B cell (primary cell): ENCODE results near the gene POLRMT. TPM values are rescaled to one million over a fixed set of nuclear protein-coding genes. Genes with fewer than 3 reads are reported as not detected.
"Not testable (repeated sequence)": the region's sequence is repeated elsewhere in the genome, so short reads cannot be mapped to it uniquely, and the experiment has no call there.

ENCODE experiments used
- ATAC-seq: fragments of 200-7000 bp; cut with Tn5 transposase; one replicate; pipeline ENCODE4 v1.10.0; 2021; ENCODE audit warnings: low read depth, mild to moderate bottlenecking, moderate number of reproducible peaks, moderate library complexity
- CTCF ChIA-PET: fragments of 350-600 bp; sonication (Branson Sonifier 250); formaldehyde crosslinking; loops from one replicate; lab custom pipeline; 2021; ENCODE audit warnings: antibody characterized with exemption, inconsistent platforms; lab: Charles Lee
- POLR2A ChIA-PET: fragments of 350-600 bp; sonication (Branson Sonifier 250); formaldehyde crosslinking; loops from one replicate; lab custom pipeline; 2021; ENCODE audit warnings: antibody characterized with exemption; lab: Charles Lee
- DNase-seq: peaks from one replicate; pipeline ENCODE4 v3.0.0; 2013
- H2AFZ ChIP-seq: 2 replicates; pipeline ENCODE4 v1.6.1; 2012; ENCODE audit warnings: mild to moderate bottlenecking, low read depth, low read length; ENCODE audit not compliant: insufficient read depth, poor library complexity, severe bottlenecking
- H3K27ac ChIP-seq, 2 donors: 1 replicate in 1 of 2; 2 replicates in 1 of 2; pipeline ENCODE4 v1.5.1; 2012 to 2013; ENCODE audit warnings: low read length in 2 of 2, mild to moderate bottlenecking in 2 of 2, moderate library complexity in 1 of 2
- H3K27me3 ChIP-seq, 4 experiments: fragments of 200-600 bp in 1 of 4; sonication (generic) in 1 of 4; replicated peaks in 1 of 4; 1 replicate in 2 of 4; 2 replicates in 2 of 4; pipeline versions ENCODE4 v1.6.1 to v1.7.0; 2013 to 2016; ENCODE audit warnings: low read length in 3 of 4, mild to moderate bottlenecking in 2 of 4, mixed read lengths in 1 of 4, moderate library complexity in 1 of 4; ENCODE audit not compliant: insufficient read depth in 4 of 4, control insufficient read depth in 3 of 4; ENCODE audit errors: control extremely low read depth in 1 of 4
- H3K36me3 ChIP-seq, 2 experiments: replicated peaks in 1 of 2; 1 replicate in 1 of 2; 2 replicates in 1 of 2; pipeline versions ENCODE4 v1.6.1 to v1.7.1; 2013; ENCODE audit warnings: low read length in 1 of 2; ENCODE audit not compliant: insufficient read depth in 2 of 2, control insufficient read depth in 1 of 2; ENCODE audit errors: control extremely low read depth in 1 of 2, extremely low read depth in 1 of 2
- H3K4me1 ChIP-seq, 2 donors: fragments of 200-600 bp in 1 of 2; sonication (generic) in 1 of 2; 1 replicate in 1 of 2; 2 replicates in 1 of 2; pipeline versions ENCODE4 v1.5.1 to v1.6.1; 2013 to 2017; ENCODE audit warnings: low read length in 2 of 2; ENCODE audit not compliant: control insufficient read depth in 2 of 2, insufficient read depth in 2 of 2
- H3K4me2 ChIP-seq: replicated peaks from 2 replicates; pipeline ENCODE3; 2012; ENCODE audit warnings: mild to moderate bottlenecking, low read depth, low read length; ENCODE audit not compliant: poor library complexity, severe bottlenecking
- H3K4me3 ChIP-seq, 5 experiments: fragments of 200-600 bp in 1 of 5; sonication (generic) in 1 of 5; 1 replicate in 3 of 5; 2 replicates in 2 of 5; pipeline versions ENCODE4 v1.5.1 to v1.7.0; 2011 to 2016; ENCODE audit warnings: low read length in 4 of 5, mild to moderate bottlenecking in 4 of 5, low read depth in 2 of 5, control low read depth in 1 of 5, moderate library complexity in 1 of 5; ENCODE audit not compliant: insufficient read depth in 1 of 5; ENCODE audit errors: control extremely low read depth in 1 of 5, extremely low read depth in 1 of 5
- H3K79me2 ChIP-seq: fragments of 200-600 bp; sonication (generic); one replicate; pipeline ENCODE4 v1.6.0; 2016; ENCODE audit warnings: low read length; ENCODE audit not compliant: control insufficient read depth, insufficient read depth
- H3K9ac ChIP-seq: fragments of 200-600 bp; sonication (generic); 2 replicates; pipeline ENCODE4 v1.6.1; 2017; ENCODE audit warnings: mild to moderate bottlenecking, low read length, moderate library complexity
- H3K9me3 ChIP-seq, 3 donors: one replicate each; pipeline versions ENCODE4 v1.6.1 to v1.7.1; 2013; ENCODE audit warnings: low read length in 2 of 3; ENCODE audit not compliant: control insufficient read depth in 2 of 3, insufficient read depth in 1 of 3; ENCODE audit errors: control extremely low read depth in 1 of 3
- H4K20me1 ChIP-seq: 2 replicates; pipeline ENCODE4 v1.6.0; 2012; ENCODE audit warnings: mild to moderate bottlenecking, low read length; ENCODE audit not compliant: insufficient read depth, control insufficient read depth, poor library complexity, severe bottlenecking
- H3K27ac Mint-ChIP-seq: one replicate; pipeline ENCODE4 v1.8.0; 2021; ENCODE audit warnings: mixed read lengths
- H3K27me3 Mint-ChIP-seq: one replicate; pipeline ENCODE4 v1.8.0; 2021; ENCODE audit warnings: mixed read lengths
- H3K4me1 Mint-ChIP-seq: one replicate; pipeline ENCODE4 v1.8.0; 2021; ENCODE audit warnings: mixed read lengths
- H3K4me3 Mint-ChIP-seq: one replicate; pipeline ENCODE4 v1.8.0; 2021; ENCODE audit warnings: mixed read lengths
- H3K9me3 Mint-ChIP-seq: one replicate; pipeline ENCODE4 v1.8.0; 2022; ENCODE audit warnings: mixed read lengths; ENCODE audit not compliant: insufficient read depth
- EZH2 ChIP-seq: IDR thresholded peaks from 2 replicates; pipeline ENCODE4 v1.6.1; 2012; ENCODE audit warnings: borderline replicate concordance, low read depth, mild to moderate bottlenecking, moderate library complexity, low read length; ENCODE audit not compliant: insufficient read depth, poor library complexity, severe bottlenecking
- WGBS: methylation state at CpG from one replicate; pipeline ENCODE4 v1.1.5; 2013; ENCODE audit warnings: missing lambda C conversion rate; ENCODE audit not compliant: insufficient coverage; 5-methylcytosine and 5-hydroxymethylcytosine counted together
- intact Hi-C: fragments of 100-400 bp; cut with micrococcal nuclease; formaldehyde crosslinking; loops from one replicate; pipeline ENCODE4 v1.10.0; 2022
- polyA plus RNA-seq: library from polyadenylated mRNA; depleted of rRNA; stranded (reverse); fragments of >200 nt; gene quantifications from 2 replicates; pipeline ENCODE4 v1.2.3, GENCODE V29; 2012
- total RNA-seq, 2 donors: library from RNA; stranded (reverse); fragments of 120-200 nt in 1 of 2; gene quantifications; 1 replicate in 1 of 2; 2 replicates in 1 of 2; pipeline versions ENCODE4 v1.2.3 to v1.2.4, GENCODE V29; 2013 to 2022
- TF ChIP-seq, protein P1 (sequence below): fragments of 200-600 bp; IDR thresholded peaks from one replicate; pipeline ENCODE4 v1.8.0; 2022; ENCODE audit warnings: antibody characterized with exemption, mild to moderate bottlenecking

Gene POLRMT
- total and polyA plus RNA-seq, 2 donors (not counting 1 experiment from before 2014, with no cell fraction given), result 77.8 to 98.0 TPM

GRCh38 chr19:628168-628567 lies 5.2 kb downstream of the POLRMT start:
- intact Hi-C loops, result no loop called here
- peaks cover 51% of the 10 kb centered on the region for H3K79me2 ChIP-seq
- Mint-ChIP-seq H3K27me3 (no peaks in the 10 kb centered on the region), H3K4me1 (peaks cover 18% of the 10 kb centered on the region), H3K4me3 (no peak overlapping the region), H3K9me3 (no peaks in the 10 kb centered on the region), H3K27ac (no peak overlapping the region)
- no peaks in the 10 kb centered on the region for H3K27me3 ChIP-seq
- peaks cover 47% of the 10 kb centered on the region for H4K20me1 ChIP-seq
- TF ChIP-seq EZH2, result no peak
- TF ChIP-seq, protein P1, sequence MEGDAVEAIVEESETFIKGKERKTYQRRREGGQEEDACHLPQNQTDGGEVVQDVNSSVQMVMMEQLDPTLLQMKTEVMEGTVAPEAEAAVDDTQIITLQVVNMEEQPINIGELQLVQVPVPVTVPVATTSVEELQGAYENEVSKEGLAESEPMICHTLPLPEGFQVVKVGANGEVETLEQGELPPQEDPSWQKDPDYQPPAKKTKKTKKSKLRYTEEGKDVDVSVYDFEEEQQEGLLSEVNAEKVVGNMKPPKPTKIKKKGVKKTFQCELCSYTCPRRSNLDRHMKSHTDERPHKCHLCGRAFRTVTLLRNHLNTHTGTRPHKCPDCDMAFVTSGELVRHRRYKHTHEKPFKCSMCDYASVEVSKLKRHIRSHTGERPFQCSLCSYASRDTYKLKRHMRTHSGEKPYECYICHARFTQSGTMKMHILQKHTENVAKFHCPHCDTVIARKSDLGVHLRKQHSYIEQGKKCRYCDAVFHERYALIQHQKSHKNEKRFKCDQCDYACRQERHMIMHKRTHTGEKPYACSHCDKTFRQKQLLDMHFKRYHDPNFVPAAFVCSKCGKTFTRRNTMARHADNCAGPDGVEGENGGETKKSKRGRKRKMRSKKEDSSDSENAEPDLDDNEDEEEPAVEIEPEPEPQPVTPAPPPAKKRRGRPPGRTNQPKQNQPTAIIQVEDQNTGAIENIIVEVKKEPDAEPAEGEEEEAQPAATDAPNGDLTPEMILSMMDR, result no peak
- no peak overlapping the region for H3K4me3 ChIP-seq
- ATAC-seq, result no peak
- POLR2A ChIA-PET, result interaction anchor here (0.7 kb wide), 1 partner anchor 40 kb away, joined by 6 read pairs; no protein-coding TSS in a partner anchor
- DNase-seq, result no peak
- no peak overlapping the region for H2AFZ ChIP-seq
- H3K36me3 ChIP-seq, result peaks cover 0 to 34% of the 10 kb centered on the region in 2 experiments
- 93% methylated on average over 15 of the region's 19 CpGs for WGBS
- H3K9ac ChIP-seq, result no peak overlapping the region
- H3K4me2 ChIP-seq, result no peak overlapping the region
- no peaks in the 10 kb centered on the region for H3K9me3 ChIP-seq
- CTCF ChIA-PET, result interaction anchor here (0.7 to 2.4 kb wide), 3 partner anchors 40 to 95 kb away, joined by 3 to 5 read pairs (median 3); no protein-coding TSS in a partner anchor
- H3K27ac ChIP-seq, result no peak overlapping the region
- peaks cover 8 to 14% of the 10 kb centered on the region in 2 donors for H3K4me1 ChIP-seq

DNA sequence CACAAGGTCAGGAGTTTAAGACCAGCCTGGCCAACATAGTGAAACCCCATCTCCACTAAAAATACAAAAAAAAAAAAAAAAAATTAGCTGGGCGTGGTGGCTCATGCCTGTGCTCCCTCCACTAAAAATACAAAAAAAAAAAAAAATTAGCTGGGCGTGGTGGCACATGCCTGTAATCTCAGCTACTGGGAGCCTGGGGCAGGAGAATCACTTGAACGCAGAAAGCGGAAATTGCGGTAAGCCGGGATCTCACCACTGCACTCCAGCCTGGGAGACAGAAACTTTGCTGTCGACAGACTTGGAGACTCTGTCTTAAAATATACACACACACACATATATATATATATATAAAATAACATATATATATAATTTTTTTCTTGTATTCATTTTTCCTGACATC lies 6.8 kb downstream of the POLRMT start:
- ChIA-PET CTCF (interaction anchor here (1.4 to 2.4 kb wide), 2 partner anchors 43 to 108 kb away, joined by 4 to 5 read pairs; no protein-coding TSS in a partner anchor), POLR2A (interaction anchor here (0.7 to 1.1 kb wide), 2 partner anchors 10 to 788 kb away, joined by 3 read pairs; no protein-coding TSS in a partner anchor)
- H3K9me3 Mint-ChIP-seq, H3K4me3 Mint-ChIP-seq, H3K4me2 ChIP-seq, ATAC-seq, H3K9ac ChIP-seq, DNase-seq, H3K9me3 ChIP-seq, H3K27ac ChIP-seq, H3K4me3 ChIP-seq, H3K27ac Mint-ChIP-seq, H3K27me3 Mint-ChIP-seq, H3K27me3 ChIP-seq, H3K4me1 ChIP-seq, intact Hi-C loops, H2AFZ ChIP-seq, H3K4me1 Mint-ChIP-seq: not testable (repeated sequence)
- Histone ChIP-seq H3K79me2 (peaks cover 35% of the 10 kb centered on the region), H4K20me1 (peaks cover 38% of the 10 kb centered on the region), H3K36me3 (peaks cover 0 to 38% of the 10 kb centered on the region in 2 experiments)
- WGBS, result 100% methylated on average over 4 of the region's 7 CpGs
